HCT116 (cell line): ENCODE measurements around the gene MOK. TPM values are rescaled to one million over a fixed set of nuclear protein-coding genes. Genes with fewer than 3 reads are reported as not detected.

Experiments
- ATAC-seq: fragments of 200-7000 bp; cut with Tn5 transposase; 2 replicates; pipeline ENCODE4 v1.9.1; 2020; ENCODE audit warnings: mild to moderate bottlenecking, moderate library complexity
- BruUV-seq: library from RNA; stranded (reverse); fragments of 400-500 nt; replicated peaks from 2 replicates; lab custom pipeline; 2021; lab: Mats Ljungman, UMichigan
- CTCF ChIA-PET: fragments of 300-600 bp; sonication (Branson Sonifier 250); formaldehyde crosslinking; loops from one replicate; lab custom pipeline; 2021; ENCODE audit warnings: antibody characterized with exemption; lab: Charles Lee
- POLR2A ChIA-PET: fragments of 300-600, 350-600 bp; sonication (Branson Sonifier 250); formaldehyde crosslinking; loops from one replicate; lab custom pipeline; 2021; ENCODE audit warnings: antibody characterized with exemption; lab: Charles Lee
- RAD21 ChIA-PET, 2 experiments: fragments of 300-600 bp; sonication (Branson Sonifier 250); formaldehyde crosslinking; loops; one replicate each; lab custom pipeline; 2023; ENCODE audit warnings: low total read pairs in 2 of 2; ENCODE audit not compliant: uncharacterized antibody in 2 of 2, unreplicated experiment in 2 of 2, low non-redundant PET in 1 of 2; lab: Charles Lee
- DNase-seq: peaks from one replicate; pipeline ENCODE4 v3.0.0-alpha.2; 2010; ENCODE audit warnings: low read depth, low spot score
- H2AFZ ChIP-seq: fragments of 200-600 bp; shearing (Covaris generic), sonication (generic); 2 replicates; pipeline ENCODE4 v1.6.1; 2017; ENCODE audit warnings: low read depth, mixed run types, mixed read lengths, antibody characterized with exemption, low read length; ENCODE audit not compliant: poor library complexity, severe bottlenecking
- H3K27ac ChIP-seq: 2 replicates; pipeline ENCODE4 v1.5.1; 2012; ENCODE audit warnings: low read depth, low read length
- H3K27me3 ChIP-seq: fragments of 200-600 bp; sonication (generic); 2 replicates; pipeline ENCODE4 v1.6.1; 2016; ENCODE audit warnings: mixed run types, low read length, mixed read lengths; ENCODE audit not compliant: insufficient read depth
- H3K36me3 ChIP-seq, 2 experiments: fragments of 200-500 bp in 1 of 2; fragments of 200-600 bp in 1 of 2; sonication (Bioruptor generic) in 1 of 2; sonication (generic) in 1 of 2; 2 replicates each; pipeline versions ENCODE4 v1.5.1 to v1.6.1; 2014 to 2016; ENCODE audit warnings: low read length in 2 of 2, inconsistent platforms in 1 of 2, mixed read lengths in 1 of 2, mixed run types in 1 of 2; ENCODE audit not compliant: insufficient read depth in 2 of 2, control insufficient read depth in 1 of 2
- H3K4me1 ChIP-seq, 2 experiments: fragments of 200-600 bp in 1 of 2; sonication (generic) in 1 of 2; 2 replicates each; pipeline versions ENCODE4 v1.5.1 to v1.6.1; 2012 to 2017; ENCODE audit warnings: low read length in 2 of 2, inconsistent platforms in 1 of 2, mild to moderate bottlenecking in 1 of 2, mixed read lengths in 1 of 2, mixed run types in 1 of 2, moderate library complexity in 1 of 2; ENCODE audit not compliant: insufficient read depth in 2 of 2, control insufficient read depth in 1 of 2
- H3K4me2 ChIP-seq: fragments of 200-600 bp; sonication (generic); 2 replicates; pipeline ENCODE4 v1.6.1; 2017; ENCODE audit warnings: mixed run types, low read length, mixed read lengths
- H3K4me3 ChIP-seq, 2 experiments: fragments of 200-600 bp in 1 of 2; sonication (generic) in 1 of 2; replicated peaks in 1 of 2; 2 replicates each; pipeline ENCODE4 v1.5.1; 2011 to 2016; ENCODE audit warnings: low read length in 2 of 2, control low read depth in 1 of 2, low read depth in 1 of 2, mild to moderate bottlenecking in 1 of 2, mixed read lengths in 1 of 2, mixed run types in 1 of 2
- H3K79me2 ChIP-seq: fragments of 200-600 bp; sonication (generic); 2 replicates; pipeline ENCODE4 v1.6.1; 2017; ENCODE audit warnings: mild to moderate bottlenecking, mixed run types, low read length, moderate library complexity, mixed read lengths; ENCODE audit not compliant: insufficient read depth
- H3K9ac ChIP-seq: fragments of 200-600 bp; sonication (generic); 2 replicates; pipeline ENCODE4 v1.6.1; 2016; ENCODE audit warnings: low read length, mixed read lengths
- H3K9me2 ChIP-seq: fragments of 200-600 bp; sonication (generic), shearing (Covaris generic); 2 replicates; pipeline ENCODE4 v1.6.1; 2017; ENCODE audit warnings: mixed run types, mild to moderate bottlenecking, moderate library complexity; ENCODE audit not compliant: insufficient read depth
- H3K9me3 ChIP-seq, 2 experiments: fragments of 200-500 bp in 1 of 2; fragments of 200-600 bp in 1 of 2; sonication (Bioruptor generic) in 1 of 2; sonication (generic) in 1 of 2; 2 replicates each; pipeline ENCODE4 v1.6.1; 2014 to 2017; ENCODE audit warnings: low read length in 2 of 2, mixed read lengths in 2 of 2, inconsistent platforms in 1 of 2, low read depth in 1 of 2, mild to moderate bottlenecking in 1 of 2, mixed run types in 1 of 2, moderate library complexity in 1 of 2; ENCODE audit not compliant: control insufficient read depth in 1 of 2, insufficient read depth in 1 of 2
- H4K20me1 ChIP-seq: fragments of 200-600 bp; sonication (generic), shearing (Covaris generic); 2 replicates; pipeline ENCODE4 v1.6.1; 2017; ENCODE audit warnings: mixed run types, mild to moderate bottlenecking, moderate library complexity; ENCODE audit not compliant: insufficient read depth
- ATF3 ChIP-seq: IDR thresholded peaks from 2 replicates; pipeline ENCODE4 v1.6.1; 2012
- CEBPB ChIP-seq: IDR thresholded peaks from 2 replicates; pipeline ENCODE4 v1.6.1; 2012; ENCODE audit warnings: low read depth
- EGR1 ChIP-seq: IDR thresholded peaks from 2 replicates; pipeline ENCODE4 v1.6.1; 2012; ENCODE audit warnings: low read depth
- EZH2phosphoT487 ChIP-seq: fragments of 200-600 bp; IDR thresholded peaks from 2 replicates; pipeline ENCODE4 v1.6.1; 2018; ENCODE audit warnings: antibody characterized with exemption, borderline replicate concordance
- JUND ChIP-seq: IDR thresholded peaks from 2 replicates; pipeline ENCODE4 v1.6.1; 2012
- MAX ChIP-seq: IDR thresholded peaks from 2 replicates; pipeline ENCODE4 v1.6.1; 2012
- RAD21 ChIP-seq: IDR thresholded peaks from 2 replicates; pipeline ENCODE4 v1.6.1; 2012; ENCODE audit warnings: low read depth, mild to moderate bottlenecking
- REST ChIP-seq: IDR thresholded peaks from 2 replicates; pipeline ENCODE4 v1.6.1; 2012; ENCODE audit warnings: low read depth
- SP1 ChIP-seq: IDR thresholded peaks from 2 replicates; pipeline ENCODE4 v1.6.1; 2012; ENCODE audit warnings: low read depth
- TCF7L2 ChIP-seq: IDR thresholded peaks from 2 replicates; pipeline ENCODE4 v1.7.0; 2011; ENCODE audit warnings: borderline replicate concordance, inconsistent platforms; ENCODE audit not compliant: insufficient read depth, insufficient read length; ENCODE audit errors: extremely low read depth
- YY1 ChIP-seq: IDR thresholded peaks from 2 replicates; pipeline ENCODE4 v1.6.1; 2011; ENCODE audit warnings: low read length, low read depth, moderate library complexity, mild to moderate bottlenecking; ENCODE audit not compliant: insufficient replicate concordance; ENCODE audit errors: extremely low read depth
- ZBTB33 ChIP-seq: IDR thresholded peaks from 2 replicates; pipeline ENCODE4 v1.6.1; 2011; ENCODE audit warnings: mild to moderate bottlenecking, low read length, moderate library complexity; ENCODE audit not compliant: insufficient replicate concordance; ENCODE audit errors: extremely low read depth
- ZFX ChIP-seq: fragments of 450-650 bp; IDR thresholded peaks from 2 replicates; pipeline ENCODE4 v1.6.1; 2017
- ZNF274 ChIP-seq: fragments of 200-500 bp; sonication (Bioruptor generic); IDR thresholded peaks from 2 replicates; pipeline ENCODE4 v1.6.1; 2014; ENCODE audit warnings: mild to moderate bottlenecking, low read depth, low read length, inconsistent platforms
- intact Hi-C: fragments of 100-400 bp; cut with micrococcal nuclease; formaldehyde crosslinking; loops from 2 replicates; pipeline ENCODE4 v1.10.0; 2022
- total RNA-seq: library from RNA; stranded (reverse); gene quantifications from one replicate; pipeline ENCODE4 v1.2.1, GENCODE V29; 2021; ENCODE audit not compliant: unreplicated experiment

The MOK gene
- total RNA-seq, 1 experiment from 2014 or later, result 9.4 TPM

- Histone ChIP-seq H3K27ac (no peak overlapping the region), H3K79me2 (no peaks in the 10 kb centered on the region), H3K9me3 (no peaks in the 10 kb centered on the region), H3K9me2 (no peaks in the 10 kb centered on the region), H3K4me3 (no peak overlapping the region), H3K4me2 (no peak overlapping the region), H3K9ac (no peak overlapping the region), H3K36me3 (peaks cover 7 to 17% of the 10 kb centered on the region in 2 experiments; a peak in 2 of 4 replicates), H4K20me1 (no peaks in the 10 kb centered on the region), H3K4me1 (no peaks in the 10 kb centered on the region), H3K27me3 (no peaks in the 10 kb centered on the region), H2AFZ (no peak overlapping the region)
- intact Hi-C loops, result no loop called here
- DNase-seq (no peak), ATAC-seq (no peak)
- BruUV-seq, result no TSS peak
- ChIA-PET POLR2A (no interaction called here), CTCF (no interaction called here), RAD21 (no interaction called here)
- TF ChIP-seq ZFX (no peak), TCF7L2 (no peak), CEBPB (no peak), ZBTB33 (no peak), MAX (no peak), EGR1 (no peak)
Measured at GRCh38 chr14:102346645-102347044, 41.7 kb upstream of the MOK start.

GRCh38 chr14:102345232-102345631 lies 40.3 kb upstream of the MOK start:
- no peak for DNase-seq
- Histone ChIP-seq H3K4me2 (no peak overlapping the region), H3K79me2 (no peaks in the 10 kb centered on the region), H3K4me3 (no peak overlapping the region), H2AFZ (no peak overlapping the region), H3K4me1 (no peaks in the 10 kb centered on the region), H3K27me3 (no peaks in the 10 kb centered on the region), H3K9me3 (no peaks in the 10 kb centered on the region), H4K20me1 (no peaks in the 10 kb centered on the region), H3K9ac (no peak overlapping the region), H3K9me2 (no peaks in the 10 kb centered on the region), H3K27ac (no peak overlapping the region), H3K36me3 (peaks cover 7 to 17% of the 10 kb centered on the region in 2 experiments; a peak in 2 of 4 replicates)
- ChIA-PET CTCF (no interaction called here), POLR2A (no interaction called here), RAD21 (no interaction called here)
- intact Hi-C loops, result no loop called here
- ATAC-seq, result no peak
- BruUV-seq, result no TSS peak
- TF ChIP-seq JUND, result no peak
- no peak for TF ChIP-seq ATF3
- TF ChIP-seq RAD21, result no peak
- TF ChIP-seq ZNF274, result no peak
- TF ChIP-seq EZH2phosphoT487, result no peak
- no peak for TF ChIP-seq YY1
- TF ChIP-seq REST, result no peak
- no peak for TF ChIP-seq TCF7L2
- no peak for TF ChIP-seq ZFX
- TF ChIP-seq EGR1, result no peak
- TF ChIP-seq SP1, result no peak
- TF ChIP-seq CEBPB, result no peak
